K562 (cell line): Measurements from ENCODE around the gene PCDHGA5. TPM values are rescaled to one million over a fixed set of nuclear protein-coding genes. Genes with fewer than 3 reads are reported as not detected.

Source experiments
- C11orf30 ChIP-seq: fragments of 450-650 bp; IDR thresholded peaks from 2 replicates; pipeline ENCODE4 v1.6.1; 2016; ENCODE audit warnings: low read depth, mild to moderate bottlenecking
- CBX5 ChIP-seq: IDR thresholded peaks from 2 replicates; pipeline ENCODE4 v1.6.1; 2014; ENCODE audit warnings: low read depth, borderline replicate concordance
- CCNT2 ChIP-seq: IDR thresholded peaks from 2 replicates; pipeline ENCODE4 v1.6.1; 2011; ENCODE audit warnings: borderline replicate concordance, low read depth, mild to moderate bottlenecking, moderate library complexity, mixed read lengths, low read length; ENCODE audit not compliant: insufficient read length; ENCODE audit errors: extremely low read depth
- CREB1 ChIP-seq, 2 experiments: sonication (generic) in 1 of 2; formaldehyde crosslinking in 1 of 2; IDR thresholded peaks; 2 replicates each; pipeline versions ENCODE4 v1.6.1 to v1.8.0; 2012 to 2022; ENCODE audit warnings: inconsistent platforms in 1 of 2, mild to moderate bottlenecking in 1 of 2, missing genetic modification reagents in 1 of 2, moderate library complexity in 1 of 2
- CTBP1 ChIP-seq: fragments of 450-650 bp; IDR thresholded peaks from 2 replicates; pipeline ENCODE4 v1.6.1; 2016; ENCODE audit warnings: borderline replicate concordance
- EP400 ChIP-seq: fragments of 450-650 bp; IDR thresholded peaks from 2 replicates; pipeline ENCODE4 v1.6.1; 2017; ENCODE audit warnings: antibody characterized with exemption, mild to moderate bottlenecking, moderate library complexity
- ETV1 ChIP-seq: fragments of 450-650 bp; conservative IDR thresholded peaks from 2 replicates; pipeline ENCODE4 v1.6.1; 2016; ENCODE audit warnings: missing genetic modification characterization, control low read depth, low read depth, missing compliant biosample characterization
- GABPB1 ChIP-seq: sonication (generic); formaldehyde crosslinking; IDR thresholded peaks from 2 replicates; pipeline ENCODE4 v1.8.0; 2022; ENCODE audit warnings: mild to moderate bottlenecking, missing genetic modification reagents
- HNRNPLL ChIP-seq: fragments of 200-400 bp; formaldehyde crosslinking; IDR thresholded peaks from 2 replicates; pipeline ENCODE4 v1.6.1; 2017; ENCODE audit warnings: low read length, low read depth, mild to moderate bottlenecking; ENCODE audit not compliant: poor library complexity, severe bottlenecking
- MAZ ChIP-seq, 2 experiments: fragments of 450-650 bp in 1 of 2; sonication (generic) in 1 of 2; formaldehyde crosslinking; IDR thresholded peaks in 1 of 2; conservative IDR thresholded peaks in 1 of 2; 2 replicates each; pipeline versions ENCODE4 v1.4.0 to v1.5.0; 2020; ENCODE audit warnings: mild to moderate bottlenecking in 1 of 2, missing genetic modification reagents in 1 of 2
- NFE2 ChIP-seq: IDR thresholded peaks from 2 replicates; pipeline ENCODE4 v1.6.1; 2014; ENCODE audit warnings: antibody characterized with exemption, low read depth
- PURB ChIP-seq: sonication (generic); formaldehyde crosslinking; IDR thresholded peaks from 2 replicates; pipeline ENCODE4 v1.9.0; 2021; ENCODE audit warnings: low read depth, mild to moderate bottlenecking, missing genetic modification reagents
- RBFOX2 ChIP-seq: fragments of 200-400 bp; formaldehyde crosslinking; IDR thresholded peaks from 2 replicates; pipeline ENCODE4 v1.6.1; 2017; ENCODE audit warnings: low read depth, mild to moderate bottlenecking, low read length, moderate library complexity
- SMARCA4 ChIP-seq: fragments of 450-650 bp; IDR thresholded peaks from 2 replicates; pipeline ENCODE4 v1.6.1; 2016
- TARDBP ChIP-seq: fragments of 450-650 bp; IDR thresholded peaks from 2 replicates; pipeline ENCODE4 v1.6.1; 2016
- ZNF282 ChIP-seq: sonication (generic); formaldehyde crosslinking; IDR thresholded peaks from 2 replicates; pipeline ENCODE4 v1.8.1; 2023; ENCODE audit warnings: missing genetic modification reagents
- ZSCAN32 ChIP-seq: fragments of 450-650 bp; formaldehyde crosslinking; IDR thresholded peaks from 2 replicates; pipeline ENCODE4 v1.4.0; 2020; ENCODE audit warnings: mild to moderate bottlenecking, moderate library complexity
- polyA plus RNA-seq, 8 experiments: library from polyadenylated mRNA; depleted of rRNA in 4 of 8; stranded (reverse) in 5 of 8; unstranded in 3 of 8; fragments of >200 nt; fragmentation: Nextera tagmentation in 2 of 8; fragmentation: Illumina TruSeq in 1 of 8; extraction: Ambion mirVana in 2 of 8; extraction: Trizol in 1 of 8; gene quantifications; 2 replicates each; pipeline versions ENCODE4 v1.2.1 to v1.2.3, GENCODE V29; 2011 to 2014; ENCODE audit warnings: inconsistent platforms in 1 of 8, missing spikeins in 1 of 8
- total RNA-seq, 7 experiments: library from RNA; depleted of rRNA in 6 of 7; stranded (reverse); fragments of >200 nt in 6 of 7; fragmentation: Illumina TruSeq in 2 of 7; extraction: Trizol in 2 of 7; gene quantifications; 2 replicates each; pipeline versions ENCODE4 v1.2.1 to v1.2.3, GENCODE V29; 2011 to 2021; ENCODE audit warnings: low replicate concordance in 1 of 7
- TF ChIP-seq, protein P1 (sequence below): fragments of 450-650 bp; IDR thresholded peaks from 2 replicates; pipeline ENCODE4 v1.6.1; 2016
- TF ChIP-seq, protein P2 (sequence below): fragments of 250-450 bp; sonication (Bioruptor Pico); IDR thresholded peaks from 2 replicates; pipeline ENCODE4 v1.6.1; 2021; ENCODE audit warnings: mild to moderate bottlenecking
- TF ChIP-seq, protein P3 (sequence below), 2 experiments: IDR thresholded peaks; 2 replicates each; pipeline ENCODE4 v1.6.1; 2011; ENCODE audit warnings: borderline replicate concordance in 1 of 2, control low read depth in 1 of 2, low read depth in 1 of 2, low read length in 1 of 2, mild to moderate bottlenecking in 1 of 2, mixed read lengths in 1 of 2, moderate library complexity in 1 of 2; ENCODE audit not compliant: insufficient read depth in 1 of 2, insufficient read length in 1 of 2, poor library complexity in 1 of 2, severe bottlenecking in 1 of 2; ENCODE audit errors: extremely low read depth in 1 of 2
- TF ChIP-seq, protein P4 (sequence below): fragments of 450-650 bp; formaldehyde crosslinking; IDR thresholded peaks from 2 replicates; pipeline ENCODE4 v1.4.0; 2022; ENCODE audit warnings: mild to moderate bottlenecking, moderate library complexity
- TF ChIP-seq, protein P5 (sequence below): fragments of 450-650 bp; formaldehyde crosslinking; IDR thresholded peaks from 2 replicates; pipeline ENCODE4 v1.4.0; 2020; ENCODE audit warnings: mild to moderate bottlenecking, moderate library complexity

The PCDHGA5 gene
- total and polyA plus RNA-seq, 9 of the 15 experiments (the other 6 are each of a cell fraction or from before 2014, with no cell fraction given), result 0.01 to 0.18 (median 0.12) TPM; not detected in 1

DNA sequence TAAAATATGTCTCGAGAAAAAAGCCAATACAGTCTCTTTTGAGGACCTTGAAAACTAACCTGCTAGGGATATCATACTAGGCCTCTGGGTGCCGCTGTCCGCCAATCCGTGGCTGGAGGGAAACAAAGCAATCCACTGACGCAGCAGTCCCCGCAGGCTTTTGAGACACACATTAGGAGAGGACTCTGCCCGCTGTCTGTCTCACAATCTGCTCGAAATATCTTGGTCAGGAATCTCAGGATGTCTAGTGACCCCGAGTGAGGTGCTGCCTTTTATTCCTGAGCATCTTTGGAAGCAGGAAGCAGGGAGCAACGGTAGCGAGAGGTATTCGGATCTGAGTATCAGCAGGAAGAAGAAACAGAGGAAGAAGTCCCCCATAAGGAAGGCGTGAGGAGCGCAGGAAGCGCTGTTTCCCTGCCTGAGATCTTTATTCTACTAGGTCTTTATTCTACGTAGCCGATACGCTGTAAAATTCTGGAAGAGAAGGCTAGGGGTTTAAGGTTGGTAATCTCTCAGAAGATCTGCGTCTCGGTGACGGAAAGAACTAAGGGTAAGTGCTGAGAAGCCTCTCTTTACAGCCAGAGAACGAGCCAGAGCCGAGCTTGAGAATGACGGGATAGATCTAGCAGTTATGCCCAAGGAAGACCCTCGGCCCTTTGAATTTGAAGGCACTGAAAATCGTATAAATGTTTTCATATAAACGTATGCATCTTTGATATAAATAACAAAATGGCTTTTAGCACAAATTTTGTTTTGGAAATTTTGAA lies 37.7 kb upstream of the PCDHGA5 start (continued):
- TF ChIP-seq CTBP1 (peak; percentile 77), CCNT2 (no peak), PURB (CRISPR knock-in tag) (no peak), NFE2 (peak; percentile 53; the same call in 1 of the 2 replicates), RBFOX2 (0 out of 2 replicates have a peak, but pooled peaks have one; percentile 33), SMARCA4 (peak; percentile 56; the same call in 1 of the 2 replicates), ETV1 (tag) (peak; percentile 40; the same call in 1 of the 2 replicates), GABPB1 (CRISPR knock-in tag) (no peak), TARDBP (no peak), EP400 (peak; percentile 43; the same call in 1 of the 2 replicates), ZNF282 (no peak), CBX5 (no peak), MAZ (CRISPR knock-in tag; conservative IDR thresholded peaks at IDR 0.05 in 1 of 2, IDR thresholded peaks at IDR 0.05 in 1 of 2) (peak in 1 of 2 experiments; percentile 66; a peak in 2 of 4 replicates), CREB1 (IDR thresholded peaks at IDR 0.05) (0 out of 2 replicates have a peak, but pooled peaks have one; percentile 18), CREB1 (CRISPR knock-in tag; IDR thresholded peaks at IDR 0.05) (no peak), ZSCAN32 (CRISPR knock-in tag) (no peak), C11orf30 (peak; percentile 67), HNRNPLL (peak; percentile 93)
- TF ChIP-seq, protein P1, sequence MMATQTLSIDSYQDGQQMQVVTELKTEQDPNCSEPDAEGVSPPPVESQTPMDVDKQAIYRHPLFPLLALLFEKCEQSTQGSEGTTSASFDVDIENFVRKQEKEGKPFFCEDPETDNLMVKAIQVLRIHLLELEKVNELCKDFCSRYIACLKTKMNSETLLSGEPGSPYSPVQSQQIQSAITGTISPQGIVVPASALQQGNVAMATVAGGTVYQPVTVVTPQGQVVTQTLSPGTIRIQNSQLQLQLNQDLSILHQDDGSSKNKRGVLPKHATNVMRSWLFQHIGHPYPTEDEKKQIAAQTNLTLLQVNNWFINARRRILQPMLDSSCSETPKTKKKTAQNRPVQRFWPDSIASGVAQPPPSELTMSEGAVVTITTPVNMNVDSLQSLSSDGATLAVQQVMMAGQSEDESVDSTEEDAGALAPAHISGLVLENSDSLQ, result peak; percentile 55
- TF ChIP-seq, protein P2, sequence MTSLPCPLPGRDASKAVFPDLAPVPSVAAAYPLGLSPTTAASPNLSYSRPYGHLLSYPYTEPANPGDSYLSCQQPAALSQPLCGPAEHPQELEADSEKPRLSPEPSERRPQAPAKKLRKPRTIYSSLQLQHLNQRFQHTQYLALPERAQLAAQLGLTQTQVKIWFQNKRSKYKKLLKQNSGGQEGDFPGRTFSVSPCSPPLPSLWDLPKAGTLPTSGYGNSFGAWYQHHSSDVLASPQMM (CRISPR knock-in tag), result no peak
- TF ChIP-seq, protein P3, sequence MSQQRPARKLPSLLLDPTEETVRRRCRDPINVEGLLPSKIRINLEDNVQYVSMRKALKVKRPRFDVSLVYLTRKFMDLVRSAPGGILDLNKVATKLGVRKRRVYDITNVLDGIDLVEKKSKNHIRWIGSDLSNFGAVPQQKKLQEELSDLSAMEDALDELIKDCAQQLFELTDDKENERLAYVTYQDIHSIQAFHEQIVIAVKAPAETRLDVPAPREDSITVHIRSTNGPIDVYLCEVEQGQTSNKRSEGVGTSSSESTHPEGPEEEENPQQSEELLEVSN (IDR thresholded peaks at IDR 0.05; ENCODE audit: borderline replicate concordance in 1 of 2, extremely low read depth in 1 of 2, insufficient read depth in 1 of 2, insufficient read length in 1 of 2, low read depth in 1 of 2, low read length in 1 of 2, poor library complexity in 1 of 2, severe bottlenecking in 1 of 2), result peak; percentile 71 to 91
- TF ChIP-seq, protein P4, sequence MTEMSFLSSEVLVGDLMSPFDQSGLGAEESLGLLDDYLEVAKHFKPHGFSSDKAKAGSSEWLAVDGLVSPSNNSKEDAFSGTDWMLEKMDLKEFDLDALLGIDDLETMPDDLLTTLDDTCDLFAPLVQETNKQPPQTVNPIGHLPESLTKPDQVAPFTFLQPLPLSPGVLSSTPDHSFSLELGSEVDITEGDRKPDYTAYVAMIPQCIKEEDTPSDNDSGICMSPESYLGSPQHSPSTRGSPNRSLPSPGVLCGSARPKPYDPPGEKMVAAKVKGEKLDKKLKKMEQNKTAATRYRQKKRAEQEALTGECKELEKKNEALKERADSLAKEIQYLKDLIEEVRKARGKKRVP (CRISPR knock-in tag), result no peak
- TF ChIP-seq, protein P5, sequence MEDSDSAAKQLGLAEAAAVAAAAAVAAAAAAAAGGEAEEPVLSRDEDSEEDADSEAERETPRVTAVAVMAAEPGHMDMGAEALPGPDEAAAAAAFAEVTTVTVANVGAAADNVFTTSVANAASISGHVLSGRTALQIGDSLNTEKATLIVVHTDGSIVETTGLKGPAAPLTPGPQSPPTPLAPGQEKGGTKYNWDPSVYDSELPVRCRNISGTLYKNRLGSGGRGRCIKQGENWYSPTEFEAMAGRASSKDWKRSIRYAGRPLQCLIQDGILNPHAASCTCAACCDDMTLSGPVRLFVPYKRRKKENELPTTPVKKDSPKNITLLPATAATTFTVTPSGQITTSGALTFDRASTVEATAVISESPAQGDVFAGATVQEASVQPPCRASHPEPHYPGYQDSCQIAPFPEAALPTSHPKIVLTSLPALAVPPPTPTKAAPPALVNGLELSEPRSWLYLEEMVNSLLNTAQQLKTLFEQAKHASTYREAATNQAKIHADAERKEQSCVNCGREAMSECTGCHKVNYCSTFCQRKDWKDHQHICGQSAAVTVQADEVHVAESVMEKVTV, result peak; percentile 55
